ENCODE data around the gene LHX1.

Gene LHX1

GRCh38 chr17:36944553-36944952, 7.3 kb downstream of the LHX1 start:
- H3K4me3 ChIP-seq (ENCODE audit: low read length), result no peak overlapping the region
- no peak for TF ChIP-seq CTCF (conservative IDR thresholded peaks at IDR 0.05; ENCODE audit: low read length)
- DNase-seq (ENCODE audit: low read depth), result no peak

- no peak overlapping the region for H3K4me3 ChIP-seq (ENCODE audit: low read length)
- DNase-seq (ENCODE audit: low read depth), result no peak
- no peak for TF ChIP-seq CTCF (conservative IDR thresholded peaks at IDR 0.05; ENCODE audit: low read length)
Measured at GRCh38 chr17:36945140-36945539, 7.9 kb downstream of the LHX1 start.

- H3K4me3 ChIP-seq (ENCODE audit: low read length), result no peak overlapping the region
- DNase-seq (ENCODE audit: low read depth), result no peak
- TF ChIP-seq CTCF (conservative IDR thresholded peaks at IDR 0.05; ENCODE audit: low read length), result no peak
Measured at GRCh38 chr17:36945959-36946725, 8.9 kb downstream of the LHX1 start.

GRCh38 chr17:36946726-36947091, 9.4 kb downstream of the LHX1 start:
- no peak overlapping the region for H3K4me3 ChIP-seq (ENCODE audit: low read length)
- TF ChIP-seq CTCF (conservative IDR thresholded peaks at IDR 0.05; ENCODE audit: low read length), result no peak
- no peak for DNase-seq (ENCODE audit: low read depth)

- peak overlapping the region; percentile 89 for H3K4me3 ChIP-seq (ENCODE audit: low read length)
- no peak for TF ChIP-seq CTCF (conservative IDR thresholded peaks at IDR 0.05; ENCODE audit: low read length)
- no peak for DNase-seq (ENCODE audit: low read depth)
Measured at GRCh38 chr17:36947922-36948716, 10.8 kb downstream of the LHX1 start.

- TF ChIP-seq CTCF (conservative IDR thresholded peaks at IDR 0.05; ENCODE audit: low read length), result no peak
- DNase-seq (ENCODE audit: low read depth), result peak; percentile 95
- H3K4me3 ChIP-seq (ENCODE audit: low read length), result peak within 1 kb of the TSS; percentile 89
Measured at GRCh38 chr17:36948717-36949460, 11.6 kb downstream of the LHX1 start, which contains the start of gene AATF. Gene AATF, plus strand, starts transcription at chr17:36948954. Its CDS starts 172 bp downstream, at chr17:36949126.
